ENCODE results near the gene GPC6.

GPC6 gene

GRCh38 chr13:93279982-93280381 is 53.4 kb downstream of the GPC6 start (continued):
- TF ChIP-seq PRDM2 (tag by site-specific recombination; IDR thresholded peaks at IDR 0.05; ENCODE audit: borderline replicate concordance), result no peak

- Histone ChIP-seq H3K9me3 (ENCODE audit: control insufficient read depth, insufficient read depth, low read depth, low read length) (no peaks in the 10 kb centered on the region), H3K27ac (ENCODE audit: extremely low read depth, low read depth, low read length) (no peak overlapping the region), H3K36me3 (ENCODE audit: control insufficient read depth in 2 of 2, insufficient read depth in 1 of 2, low read length in 2 of 2) (no peaks in the 10 kb centered on the region), H3K4me1 (ENCODE audit: control insufficient read depth, insufficient read depth, low read length) (no peaks in the 10 kb centered on the region), H3K4me3 (ENCODE audit: low read depth, low read length) (no peak overlapping the region)
- no peak for TF ChIP-seq ZNF211 (tag by site-specific recombination; IDR thresholded peaks at IDR 0.05; ENCODE audit: low read depth)
- no peak for TF ChIP-seq ZNF664 (tag by site-specific recombination; IDR thresholded peaks at IDR 0.05)
- TF ChIP-seq ZNF398 (tag by site-specific recombination; IDR thresholded peaks at IDR 0.05), result no peak
- TF ChIP-seq HOXC10 (CRISPR knock-in tag; IDR thresholded peaks at IDR 0.05), result no peak
- TF ChIP-seq ZNF488 (tag by site-specific recombination; IDR thresholded peaks at IDR 0.05), result no peak
- TF ChIP-seq KLF1 (tag by site-specific recombination; IDR thresholded peaks at IDR 0.05), result no peak
- TF ChIP-seq ZNF623 (tag by site-specific recombination; IDR thresholded peaks at IDR 0.05), result no peak
- no peak for TF ChIP-seq ZNF37A (tag by site-specific recombination; IDR thresholded peaks at IDR 0.05)
- CTCF ChIA-PET, result interaction anchor here (0.6 kb wide), 1 partner anchor 260 kb away, joined by 3 read pairs; no protein-coding TSS in a partner anchor
- POLR2A ChIA-PET, result no interaction called here
Observed at GRCh38 chr13:93280688-93281087, 54.1 kb downstream of the GPC6 start.

- Histone ChIP-seq H3K27ac (ENCODE audit: extremely low read depth, low read depth, low read length) (no peak overlapping the region), H3K4me3 (ENCODE audit: low read depth, low read length) (no peak overlapping the region), H3K4me1 (ENCODE audit: control insufficient read depth, insufficient read depth, low read length) (no peaks in the 10 kb centered on the region), H3K9me3 (ENCODE audit: control insufficient read depth, insufficient read depth, low read depth, low read length) (no peaks in the 10 kb centered on the region), H3K36me3 (ENCODE audit: control insufficient read depth in 2 of 2, insufficient read depth in 1 of 2, low read length in 2 of 2) (no peaks in the 10 kb centered on the region)
- CTCF ChIA-PET, result interaction anchor here (0.6 kb wide), 2 partner anchors 139 to 896 kb away, joined by 3 read pairs; no protein-coding TSS in a partner anchor
- POLR2A ChIA-PET, result no interaction called here
- TF ChIP-seq ZNF214 (tag by site-specific recombination; IDR thresholded peaks at IDR 0.05; ENCODE audit: borderline replicate concordance) (no peak), ZNF26 (tag by site-specific recombination; IDR thresholded peaks at IDR 0.05) (no peak), ZBTB6 (tag by site-specific recombination; IDR thresholded peaks at IDR 0.05) (no peak), ZNF707 (tag by site-specific recombination; IDR thresholded peaks at IDR 0.05) (no peak), BCL6B (tag by site-specific recombination; IDR thresholded peaks at IDR 0.05) (no peak), ZBTB44 (tag by site-specific recombination; IDR thresholded peaks at IDR 0.05) (no peak), ZNF660 (tag by site-specific recombination; IDR thresholded peaks at IDR 0.05) (no peak), ZNF626 (tag by site-specific recombination; IDR thresholded peaks at IDR 0.05) (no peak), EGR2 (tag by site-specific recombination; IDR thresholded peaks at IDR 0.05; ENCODE audit: low read depth) (no peak), ZNF701 (tag by site-specific recombination; IDR thresholded peaks at IDR 0.05) (no peak)
Observed at GRCh38 chr13:93283255-93283654, 56.6 kb downstream of the GPC6 start.
